ENCODE data around the gene LAPTM4A. TPM values are rescaled to one million over a fixed set of nuclear protein-coding genes. Genes with fewer than 3 reads are reported as not detected.

LAPTM4A gene
- total RNA-seq, 1 donor from 2014 or later: 126 TPM

DNA sequence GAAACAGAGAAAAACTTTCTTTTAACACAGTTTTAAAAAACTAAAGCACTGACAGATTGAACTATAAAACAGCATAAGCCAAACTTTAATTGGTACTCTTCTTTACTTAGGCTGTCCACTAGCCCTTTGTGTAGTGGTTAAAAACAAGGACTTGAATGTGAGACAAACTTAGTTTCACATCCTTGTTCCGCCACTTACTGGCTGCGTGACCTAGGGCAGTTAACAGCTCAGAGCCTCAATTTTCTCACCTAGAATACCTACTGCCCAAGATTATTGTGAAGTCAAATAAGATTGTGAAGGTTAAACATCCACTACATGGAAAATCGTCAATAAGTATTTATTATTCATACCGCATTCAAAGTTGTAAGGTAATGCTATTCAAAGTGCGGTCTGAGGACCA, 63.5 kb downstream of the LAPTM4A start:
- no peak for DNase-seq (ENCODE audit: low read depth in 2 of 2)

Other genes starting within 250 kb of the LAPTM4A start
- gene TTC32, start 149.6 kb downstream of the LAPTM4A start, total RNA-seq: 3.9 and 8.3 TPM in 2 replicates
- gene WDR35, start 61.5 kb downstream of the LAPTM4A start, total RNA-seq: 5.2 and 5.8 TPM in 2 replicates
- gene MATN3, start 39.0 kb downstream of the LAPTM4A start, total RNA-seq: 0.20 and 0.87 TPM in 2 replicates
- 0.40 and 1.7 TPM in 2 replicates for gene SDC1, start 173.5 kb upstream of the LAPTM4A start, total RNA-seq

Data from lung microvascular endothelial cell (primary cell).